Adrenal gland (tissue), 5 donors: ENCODE measurements around the gene LARP4B.

Experiments
- POLR2A ChIP-seq, 2 donors: fragments of 450-650 bp; IDR thresholded peaks; one replicate each; pipeline ENCODE4 v1.6.1; 2017; ENCODE audit warnings: antibody characterized with exemption in 2 of 2, mild to moderate bottlenecking in 2 of 2, moderate library complexity in 1 of 2
- TF ChIP-seq, protein P1 (sequence below), 6 experiments: fragments of 450-650 bp in 4 of 6; fragments of 200-600 bp in 2 of 6; sonication (generic) in 1 of 6; IDR thresholded peaks; 1 replicate in 5 of 6; 2 replicates in 1 of 6; pipeline versions ENCODE4 v1.5.1 to v1.8.0; 2016 to 2021; ENCODE audit warnings: antibody characterized with exemption in 6 of 6, mild to moderate bottlenecking in 2 of 6, moderate library complexity in 1 of 6
- donor health status: DM: no; HTN: no; CAD: no.

- TF ChIP-seq, protein P1, sequence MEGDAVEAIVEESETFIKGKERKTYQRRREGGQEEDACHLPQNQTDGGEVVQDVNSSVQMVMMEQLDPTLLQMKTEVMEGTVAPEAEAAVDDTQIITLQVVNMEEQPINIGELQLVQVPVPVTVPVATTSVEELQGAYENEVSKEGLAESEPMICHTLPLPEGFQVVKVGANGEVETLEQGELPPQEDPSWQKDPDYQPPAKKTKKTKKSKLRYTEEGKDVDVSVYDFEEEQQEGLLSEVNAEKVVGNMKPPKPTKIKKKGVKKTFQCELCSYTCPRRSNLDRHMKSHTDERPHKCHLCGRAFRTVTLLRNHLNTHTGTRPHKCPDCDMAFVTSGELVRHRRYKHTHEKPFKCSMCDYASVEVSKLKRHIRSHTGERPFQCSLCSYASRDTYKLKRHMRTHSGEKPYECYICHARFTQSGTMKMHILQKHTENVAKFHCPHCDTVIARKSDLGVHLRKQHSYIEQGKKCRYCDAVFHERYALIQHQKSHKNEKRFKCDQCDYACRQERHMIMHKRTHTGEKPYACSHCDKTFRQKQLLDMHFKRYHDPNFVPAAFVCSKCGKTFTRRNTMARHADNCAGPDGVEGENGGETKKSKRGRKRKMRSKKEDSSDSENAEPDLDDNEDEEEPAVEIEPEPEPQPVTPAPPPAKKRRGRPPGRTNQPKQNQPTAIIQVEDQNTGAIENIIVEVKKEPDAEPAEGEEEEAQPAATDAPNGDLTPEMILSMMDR (IDR thresholded peaks at IDR 0.05), result no peak
- no peak for TF ChIP-seq POLR2A (IDR thresholded peaks at IDR 0.05)
These were observed 123.5 kb downstream of the LARP4B start for GRCh38 chr10:807958-808353.
